ENCODE measurements around the gene SYCP2. TPM values are rescaled to one million over a fixed set of nuclear protein-coding genes. Genes with fewer than 3 reads are reported as not detected.
"Not testable (repeated sequence)": the region's sequence is repeated elsewhere in the genome, so short reads cannot be mapped to it uniquely, and the experiment has no call there.

Gene SYCP2
- total RNA-seq, 1 experiment from 2014 or later, result 0.88 TPM

- Histone ChIP-seq H3K4me1 (ENCODE audit: insufficient read depth, low read length, poor library complexity, severe bottlenecking) (no peaks in the 10 kb centered on the region), H3K27me3 (replicated peaks; ENCODE audit: insufficient read depth, low read depth, low read length, poor library complexity) (no peaks in the 10 kb centered on the region), H3K4me3 (ENCODE audit: low read depth, low read length, poor library complexity, severe bottlenecking) (no peak overlapping the region), H3K27ac (ENCODE audit: low read depth, low read length, poor library complexity, severe bottlenecking) (no peak overlapping the region), H3K36me3 (ENCODE audit: insufficient read depth, low read length, poor library complexity, severe bottlenecking) (no peaks in the 10 kb centered on the region), H3K9me3 (ENCODE audit: low read depth, low read length, poor library complexity, severe bottlenecking) (no peaks in the 10 kb centered on the region)
- no TSS peak for BruUV-seq (replicated peaks)
- intact Hi-C loops (cut with micrococcal nuclease; ENCODE audit: unreplicated experiment), result no loop called here
- TF ChIP-seq CTCF (conservative IDR thresholded peaks at IDR 0.05; ENCODE audit: low read depth, low read length) (no peak), EZH2 (IDR thresholded peaks at IDR 0.05; ENCODE audit: borderline replicate concordance, low read depth, low read length, poor library complexity, severe bottlenecking) (no peak)
- ChIA-PET POLR2A (ENCODE audit: low non-redundant PET) (no interaction called here), CTCF (no interaction called here)
- no peak for DNase-seq (ENCODE audit: low spot score)
Measured at GRCh38 chr20:59961423-59961822, 28.0 kb upstream of the SYCP2 start.

- Histone ChIP-seq H3K9me3 (ENCODE audit: low read depth, low read length, poor library complexity, severe bottlenecking) (no peaks in the 10 kb centered on the region), H3K27me3 (replicated peaks; ENCODE audit: insufficient read depth, low read depth, low read length, poor library complexity) (no peaks in the 10 kb centered on the region), H3K4me3 (ENCODE audit: low read depth, low read length, poor library complexity, severe bottlenecking) (no peak overlapping the region), H3K4me1 (ENCODE audit: insufficient read depth, low read length, poor library complexity, severe bottlenecking) (no peaks in the 10 kb centered on the region), H3K36me3 (ENCODE audit: insufficient read depth, low read length, poor library complexity, severe bottlenecking) (no peaks in the 10 kb centered on the region), H3K27ac (ENCODE audit: low read depth, low read length, poor library complexity, severe bottlenecking) (no peak overlapping the region)
- no peak for DNase-seq (ENCODE audit: low spot score)
- POLR2A ChIA-PET (ENCODE audit: low non-redundant PET), result no interaction called here
- TF ChIP-seq CTCF (conservative IDR thresholded peaks at IDR 0.05; ENCODE audit: low read depth, low read length) (no peak), EZH2 (IDR thresholded peaks at IDR 0.05; ENCODE audit: borderline replicate concordance, low read depth, low read length, poor library complexity, severe bottlenecking) (no peak)
- CTCF ChIA-PET, result no interaction called here
- intact Hi-C loops (cut with micrococcal nuclease; ENCODE audit: unreplicated experiment), result no loop called here
- BruUV-seq (replicated peaks), result no TSS peak
Measured at GRCh38 chr20:59958626-59959025, 25.2 kb upstream of the SYCP2 start.

- BruUV-seq (replicated peaks), result no TSS peak
- H3K36me3 ChIP-seq (ENCODE audit: insufficient read depth, low read length, poor library complexity, severe bottlenecking), result no peaks in the 10 kb centered on the region
- intact Hi-C loops (cut with micrococcal nuclease; ENCODE audit: unreplicated experiment), result no loop called here
- no peak within 1 kb of the TSS for H3K27ac ChIP-seq (ENCODE audit: low read depth, low read length, poor library complexity, severe bottlenecking)
- CTCF ChIA-PET, result no interaction called here
- H3K9me3 ChIP-seq (ENCODE audit: low read depth, low read length, poor library complexity, severe bottlenecking), result no peaks in the 10 kb centered on the region
- no peaks in the 10 kb centered on the region for H3K4me1 ChIP-seq (ENCODE audit: insufficient read depth, low read length, poor library complexity, severe bottlenecking)
- DNase-seq (ENCODE audit: low spot score), result no peak
- TF ChIP-seq EZH2 (IDR thresholded peaks at IDR 0.05; ENCODE audit: borderline replicate concordance, low read depth, low read length, poor library complexity, severe bottlenecking) (no peak), CTCF (conservative IDR thresholded peaks at IDR 0.05; ENCODE audit: low read depth, low read length) (no peak)
- H3K27me3 ChIP-seq (replicated peaks; ENCODE audit: insufficient read depth, low read depth, low read length, poor library complexity), result no peaks in the 10 kb centered on the region
- POLR2A ChIA-PET (ENCODE audit: low non-redundant PET), result no interaction called here
- H3K4me3 ChIP-seq (ENCODE audit: low read depth, low read length, poor library complexity, severe bottlenecking), result no peak within 1 kb of the TSS
Measured at GRCh38 chr20:59958123-59958522, 24.7 kb upstream of the SYCP2 start, which contains the start of gene CDH26. CDH26 (plus strand) TSS chr20:59958423; CDS start chr20:59958727, 304 bp downstream.

- POLR2A ChIA-PET (ENCODE audit: low non-redundant PET); H3K4me3 ChIP-seq (ENCODE audit: low read depth, low read length, poor library complexity, severe bottlenecking); H3K27ac ChIP-seq (ENCODE audit: low read depth, low read length, poor library complexity, severe bottlenecking); H3K27me3 ChIP-seq (replicated peaks; ENCODE audit: insufficient read depth, low read depth, low read length, poor library complexity); H3K4me1 ChIP-seq (ENCODE audit: insufficient read depth, low read length, poor library complexity, severe bottlenecking); H3K36me3 ChIP-seq (ENCODE audit: insufficient read depth, low read length, poor library complexity, severe bottlenecking); intact Hi-C loops (cut with micrococcal nuclease; ENCODE audit: unreplicated experiment); H3K9me3 ChIP-seq (ENCODE audit: low read depth, low read length, poor library complexity, severe bottlenecking); BruUV-seq (replicated peaks); DNase-seq (ENCODE audit: low spot score); CTCF ChIA-PET: not testable (repeated sequence)
Measured at GRCh38 chr20:59957568-59957967, 24.1 kb upstream of the SYCP2 start.

Measured in A673 (cell line).